ENCODE measurements around the gene ANKRD30A.
"Not testable (repeated sequence)": the region's sequence is repeated elsewhere in the genome, so short reads cannot be mapped to it uniquely, and the experiment has no call there.

ANKRD30A gene

GRCh38 chr10:37125191-37125732, at the start of gene ANKRD30A:
Gene ANKRD30A (plus strand): TSS chr10:37125598. CDS start chr10:37125788, 190 bp downstream.
- no peak for DNase-seq (ENCODE audit: low spot score)

- not testable (repeated sequence) for DNase-seq (ENCODE audit: low spot score)
Observed at GRCh38 chr10:37076083-37076482, 49.3 kb upstream of the ANKRD30A start.

- DNase-seq (ENCODE audit: low spot score) = no peak
Observed at GRCh38 chr10:37095792-37096573, 29.4 kb upstream of the ANKRD30A start.

GRCh38 chr10:37101261-37101660, 24.1 kb upstream of the ANKRD30A start:
- no peak for DNase-seq (ENCODE audit: low spot score)

GRCh38 chr10:37109000-37109399, 16.4 kb upstream of the ANKRD30A start:
- DNase-seq (ENCODE audit: low spot score) = no peak

- no peak for DNase-seq (ENCODE audit: low spot score)
Observed at GRCh38 chr10:37124532-37124931, 866 bp upstream of the ANKRD30A start.

GRCh38 chr10:37125921-37126320, 523 bp downstream of the ANKRD30A start:
- no peak for DNase-seq (ENCODE audit: low spot score)

- DNase-seq (ENCODE audit: low spot score) = no peak
Observed at GRCh38 chr10:37146443-37146842, 21.0 kb downstream of the ANKRD30A start.

GRCh38 chr10:37162430-37162829, 37.0 kb downstream of the ANKRD30A start:
- DNase-seq (ENCODE audit: low spot score) = not testable (repeated sequence)

GRCh38 chr10:37171945-37172344, 46.5 kb downstream of the ANKRD30A start:
- not testable (repeated sequence) for DNase-seq (ENCODE audit: low spot score)

GRCh38 chr10:37178296-37178695, 52.9 kb downstream of the ANKRD30A start:
- DNase-seq (ENCODE audit: low spot score) = not testable (repeated sequence)

- DNase-seq (ENCODE audit: low spot score) = not testable (repeated sequence)
Observed at GRCh38 chr10:37182719-37183118, 57.3 kb downstream of the ANKRD30A start.

GRCh38 chr10:37206132-37206531, 80.7 kb downstream of the ANKRD30A start:
- no peak for DNase-seq (ENCODE audit: low spot score)

- no peak for DNase-seq (ENCODE audit: low spot score)
Observed at GRCh38 chr10:37220866-37221265, 95.5 kb downstream of the ANKRD30A start.

- DNase-seq (ENCODE audit: low spot score) = no peak
Observed at GRCh38 chr10:37222046-37222445, 96.6 kb downstream of the ANKRD30A start.

GRCh38 chr10:37225163-37225562, 99.8 kb downstream of the ANKRD30A start:
- no peak for DNase-seq (ENCODE audit: low spot score)

GRCh38 chr10:37226524-37226923, 101.1 kb downstream of the ANKRD30A start:
- no peak for DNase-seq (ENCODE audit: low spot score)

GRCh38 chr10:37234692-37235091, 109.3 kb downstream of the ANKRD30A start:
- DNase-seq (ENCODE audit: low spot score) = no peak

- DNase-seq (ENCODE audit: low spot score) = no peak
Observed at GRCh38 chr10:37236093-37236492, 110.7 kb downstream of the ANKRD30A start.

- no peak for DNase-seq (ENCODE audit: low spot score)
Observed at GRCh38 chr10:37240223-37240622, 114.8 kb downstream of the ANKRD30A start.

GRCh38 chr10:37246637-37247036, 121.2 kb downstream of the ANKRD30A start:
- DNase-seq (ENCODE audit: low spot score) = no peak

GRCh38 chr10:37255837-37256236, 130.4 kb downstream of the ANKRD30A start:
- not testable (repeated sequence) for DNase-seq (ENCODE audit: low spot score)

GRCh38 chr10:37263304-37263703, 137.9 kb downstream of the ANKRD30A start:
- DNase-seq (ENCODE audit: low spot score) = no peak

GRCh38 chr10:37268266-37268665, 142.9 kb downstream of the ANKRD30A start:
- DNase-seq (ENCODE audit: low spot score) = no peak
